HepG2 (cell line): Measurements from ENCODE around the gene C19orf38. TPM values are rescaled to one million over a fixed set of nuclear protein-coding genes. Genes with fewer than 3 reads are reported as not detected.

Experiments used
- ARID4A ChIP-seq: sonication (generic); formaldehyde crosslinking; IDR thresholded peaks from 2 replicates; pipeline ENCODE4 v1.5.0; 2020; ENCODE audit warnings: mild to moderate bottlenecking, missing genetic modification reagents, borderline replicate concordance
- CREB1 ChIP-seq, 2 experiments: fragments of 450-650 bp in 1 of 2; IDR thresholded peaks; 2 replicates each; pipeline ENCODE4 v1.6.1; 2016 to 2017; ENCODE audit warnings: control low read depth in 1 of 2, mild to moderate bottlenecking in 1 of 2, missing compliant biosample characterization in 1 of 2, missing genetic modification characterization in 1 of 2
- CREM ChIP-seq, 2 experiments: sonication (generic) in 1 of 2; formaldehyde crosslinking in 1 of 2; IDR thresholded peaks; 2 replicates each; pipeline versions ENCODE4 v1.4.0 to v1.6.1; 2016 to 2020; ENCODE audit warnings: antibody characterized with exemption in 1 of 2, mild to moderate bottlenecking in 1 of 2, missing genetic modification reagents in 1 of 2
- DNMT1 ChIP-seq: sonication (generic); formaldehyde crosslinking; IDR thresholded peaks from 2 replicates; pipeline ENCODE4 v1.5.1; 2020; ENCODE audit warnings: mild to moderate bottlenecking, missing genetic modification reagents
- DRAP1 ChIP-seq: IDR thresholded peaks from 2 replicates; pipeline ENCODE4 v1.6.1; 2016; ENCODE audit warnings: missing genetic modification reagents, missing compliant biosample characterization
- E2F5 ChIP-seq: sonication (generic); formaldehyde crosslinking; conservative IDR thresholded peaks from 2 replicates; pipeline ENCODE4 v1.4.0; 2020; ENCODE audit warnings: missing genetic modification reagents
- FOXM1 ChIP-seq: sonication (generic); formaldehyde crosslinking; IDR thresholded peaks from 2 replicates; pipeline ENCODE4 v1.5.0; 2020; ENCODE audit warnings: missing genetic modification reagents
- HCFC1 ChIP-seq: fragments of 150-350 bp; IDR thresholded peaks from 2 replicates; pipeline ENCODE4 v1.6.1; 2014; ENCODE audit warnings: low read depth, low read length
- HDAC2 ChIP-seq: sonication (generic); formaldehyde crosslinking; IDR thresholded peaks from 2 replicates; pipeline ENCODE4 v1.4.0; 2020; ENCODE audit warnings: missing genetic modification reagents
- HINFP ChIP-seq: sonication (generic); formaldehyde crosslinking; IDR thresholded peaks from 2 replicates; pipeline ENCODE4 v1.4.0; 2020; ENCODE audit warnings: low read depth, mild to moderate bottlenecking, missing genetic modification reagents
- KLF11 ChIP-seq: IDR thresholded peaks from 2 replicates; pipeline ENCODE4 v1.6.1; 2016; ENCODE audit warnings: missing compliant biosample characterization
- PHF8 ChIP-seq: sonication (generic); formaldehyde crosslinking; IDR thresholded peaks from 2 replicates; pipeline ENCODE4 v1.5.0; 2020; ENCODE audit warnings: missing genetic modification reagents
- TMF1 ChIP-seq: sonication (generic); formaldehyde crosslinking; IDR thresholded peaks from 2 replicates; pipeline ENCODE4 v1.8.1; 2022; ENCODE audit warnings: low read depth, missing genetic modification reagents
- ZNF143 ChIP-seq: sonication (generic); formaldehyde crosslinking; IDR thresholded peaks from 2 replicates; pipeline ENCODE4 v1.4.0; 2020; ENCODE audit warnings: missing genetic modification reagents
- ZNF276 ChIP-seq: sonication (generic); formaldehyde crosslinking; IDR thresholded peaks from 2 replicates; pipeline ENCODE4 v1.4.0; 2020; ENCODE audit warnings: mild to moderate bottlenecking, low read depth, missing genetic modification reagents
- ZNF337 ChIP-seq: sonication (generic); formaldehyde crosslinking; IDR thresholded peaks from 2 replicates; pipeline ENCODE4 v1.5.1; 2020; ENCODE audit warnings: missing genetic modification reagents, low read depth, mild to moderate bottlenecking, borderline replicate concordance
- ZNF773 ChIP-seq: sonication (generic); formaldehyde crosslinking; IDR thresholded peaks from 2 replicates; pipeline ENCODE4 v1.4.0; 2020; ENCODE audit warnings: missing genetic modification reagents, borderline replicate concordance
- ZSCAN21 ChIP-seq: sonication (generic); formaldehyde crosslinking; IDR thresholded peaks from 2 replicates; pipeline ENCODE4 v1.8.0; 2022; ENCODE audit warnings: mild to moderate bottlenecking, missing genetic modification reagents, moderate library complexity, borderline replicate concordance
- polyA plus RNA-seq, 8 experiments: library from polyadenylated mRNA; depleted of rRNA in 3 of 8; stranded (reverse) in 7 of 8; unstranded in 1 of 8; fragments of >200 nt; fragmentation: Illumina TruSeq in 4 of 8; extraction: Trizol in 4 of 8; gene quantifications; 2 replicates each; pipeline versions ENCODE4 v1.2.1 to v1.2.3, GENCODE V29; 2011 to 2016; ENCODE audit warnings: low read depth in 4 of 8, missing spikeins in 1 of 8, mixed read lengths in 1 of 8; ENCODE audit not compliant: insufficient read depth in 1 of 8
- total RNA-seq, 5 experiments: library from RNA; depleted of rRNA; stranded (reverse); fragments of >200 nt; fragmentation: Illumina TruSeq; extraction: Trizol; gene quantifications; 2 replicates each; pipeline ENCODE4 v1.2.3, GENCODE V29; 2016; ENCODE audit warnings: low read depth in 1 of 5

The C19orf38 gene
- total and polyA plus RNA-seq, 2 of the 13 experiments (the other 11 are each of a cell fraction or from before 2014, with no cell fraction given), result 0.11 TPM; not detected in 1

- peak; percentile 49; the same call in 1 of the 2 replicates for TF ChIP-seq CREB1 (IDR thresholded peaks at IDR 0.05)
- TF ChIP-seq CREB1 (CRISPR knock-in tag; IDR thresholded peaks at IDR 0.05), result peak; percentile 88
- no peak for TF ChIP-seq DNMT1 (CRISPR knock-in tag)
- TF ChIP-seq HCFC1, result no peak; the same call in 1 of the 2 replicates
- TF ChIP-seq ZNF337, result 0 out of 2 replicates have a peak, but pooled peaks have one; percentile 52
- TF ChIP-seq ZNF143, result peak; percentile 90
- peak; percentile 56; the same call in 1 of the 2 replicates for TF ChIP-seq ZSCAN21 (CRISPR knock-in tag)
- peak; percentile 48; the same call in 1 of the 2 replicates for TF ChIP-seq E2F5 (CRISPR knock-in tag)
- TF ChIP-seq CREM (IDR thresholded peaks at IDR 0.05), result peak; percentile 5; the same call in 1 of the 2 replicates
- TF ChIP-seq CREM (CRISPR knock-in tag; IDR thresholded peaks at IDR 0.05), result no peak
- TF ChIP-seq ZNF773 (CRISPR knock-in tag), result peak; percentile 72; the same call in 1 of the 2 replicates
- no peak for TF ChIP-seq PHF8 (CRISPR knock-in tag)
- TF ChIP-seq ARID4A (CRISPR knock-in tag), result peak; percentile 57; the same call in 1 of the 2 replicates
- no peak; the same call in 1 of the 2 replicates for TF ChIP-seq HINFP
- peak; percentile 88 for TF ChIP-seq TMF1 (CRISPR knock-in tag)
- TF ChIP-seq FOXM1, result no peak
- peak; percentile 27; the same call in 1 of the 2 replicates for TF ChIP-seq HDAC2 (CRISPR knock-in tag)
- 0 out of 2 replicates have a peak, but pooled peaks have one; percentile 11 for TF ChIP-seq KLF11
- TF ChIP-seq DRAP1 (CRISPR knock-in tag), result no peak
- TF ChIP-seq ZNF276 (CRISPR knock-in tag), result 0 out of 2 replicates have a peak, but pooled peaks have one; percentile 27
These were observed 11.5 kb upstream of the C19orf38 start (continued) for GRCh38 chr19:10836479-10837330.
